SK-N-SH (cell line): ENCODE data around the gene ZSWIM5.

Source experiments
- CTCF ChIP-seq: fragments of 200-600 bp; sonication (generic); IDR thresholded peaks from 2 replicates; pipeline ENCODE4 v1.6.1; 2017; ENCODE audit warnings: antibody characterized with exemption, mild to moderate bottlenecking, moderate library complexity
- MAX ChIP-seq: IDR thresholded peaks from 2 replicates; pipeline ENCODE4 v1.4.0; 2012; ENCODE audit warnings: low read depth
- MXI1 ChIP-seq: IDR thresholded peaks from 2 replicates; pipeline ENCODE4 v1.6.1; 2012; ENCODE audit warnings: mild to moderate bottlenecking, low read depth, low read length, improper control_type of control experiment
- NRF1 ChIP-seq: IDR thresholded peaks from 2 replicates; pipeline ENCODE4 v1.6.1; 2012; ENCODE audit warnings: low read depth, mild to moderate bottlenecking, low read length
- POLR2AphosphoS5 ChIP-seq: IDR thresholded peaks from 2 replicates; pipeline ENCODE4 v1.6.1; 2012; ENCODE audit warnings: low read depth, low read length

- TF ChIP-seq CTCF (no peak), MXI1 (no peak), POLR2AphosphoS5 (no peak), NRF1 (no peak), MAX (no peak)
These were observed 163.3 kb downstream of the ZSWIM5 start for GRCh38 chr1:45043094-45043493.
